ENCODE results near the gene ABCG1. TPM values are rescaled to one million over a fixed set of nuclear protein-coding genes. Genes with fewer than 3 reads are reported as not detected.
A peak's percentile ranks its signal among the peaks of the same experiment; 100 is the strongest.

The ABCG1 gene
- total RNA-seq, 4 donors from 2014 or later: 3.4 to 43.3 (median 10.3) TPM

- Histone ChIP-seq H3K36me3 (no peaks in the 10 kb centered on the region), H3K4me1 (peaks cover 36 to 39% of the 10 kb centered on the region in 2 donors), H3K9me3 (no peaks in the 10 kb centered on the region), H3K4me3 (no peak overlapping the region), H3K27ac (no peak overlapping the region), H3K27me3 (no peaks in the 10 kb centered on the region)
- no peak for TF ChIP-seq CTCF (IDR thresholded peaks at IDR 0.05 in 4 of 5, conservative IDR thresholded peaks at IDR 0.05 in 1 of 5)
- no peak for TF ChIP-seq POLR2A (IDR thresholded peaks at IDR 0.05)
- in situ Hi-C loops (cut with MboI; ENCODE audit: low sequenced_read_pairs in 4 of 4) (no loop called here), intact Hi-C loops (cut with DNase I; ENCODE audit: low total_unique reads) (loop anchor here (5.0 to 10.0 kb wide), 3 partner anchors 148 to 285 kb away; partner anchors contain the start of genes C2CD2 and ZBTB21)
- DNase-seq: no peak
- no peak for ATAC-seq
Observed at GRCh38 chr21:42239973-42240372, 21.0 kb downstream of the ABCG1 start.

- Histone ChIP-seq H3K4me3 (no peak overlapping the region), H3K4me1 (peaks cover 13 to 18% of the 10 kb centered on the region in 2 donors), H3K9me3 (no peaks in the 10 kb centered on the region), H3K27me3 (no peaks in the 10 kb centered on the region), H3K36me3 (no peaks in the 10 kb centered on the region), H3K27ac (no peak overlapping the region)
- in situ Hi-C loops (cut with MboI; ENCODE audit: low sequenced_read_pairs in 4 of 4) (no loop called here), intact Hi-C loops (cut with DNase I; ENCODE audit: low total_unique reads) (no loop called here)
- TF ChIP-seq POLR2A (IDR thresholded peaks at IDR 0.05) (no peak), CTCF (IDR thresholded peaks at IDR 0.05 in 4 of 5, conservative IDR thresholded peaks at IDR 0.05 in 1 of 5) (no peak)
- ATAC-seq: no peak
- DNase-seq: no peak
Observed at GRCh38 chr21:42242611-42243010, 23.7 kb downstream of the ABCG1 start.

- Histone ChIP-seq H3K27ac (no peak overlapping the region), H3K9me3 (no peaks in the 10 kb centered on the region), H3K36me3 (no peaks in the 10 kb centered on the region), H3K4me3 (no peak overlapping the region), H3K27me3 (no peaks in the 10 kb centered on the region), H3K4me1 (peaks cover 10 to 13% of the 10 kb centered on the region in 2 donors)
- ATAC-seq: no peak
- intact Hi-C loops (cut with DNase I; ENCODE audit: low total_unique reads) (no loop called here), in situ Hi-C loops (cut with MboI; ENCODE audit: low sequenced_read_pairs in 4 of 4) (no loop called here)
- TF ChIP-seq POLR2A (IDR thresholded peaks at IDR 0.05): no peak
- TF ChIP-seq CTCF (IDR thresholded peaks at IDR 0.05 in 4 of 5, conservative IDR thresholded peaks at IDR 0.05 in 1 of 5): no peak
- no peak for DNase-seq
Observed at GRCh38 chr21:42243026-42243425, 24.1 kb downstream of the ABCG1 start.

GRCh38 chr21:42245331-42246193 lies 26.6 kb downstream of the ABCG1 start:
- Histone ChIP-seq H3K4me3 (no peak overlapping the region), H3K27me3 (no peaks in the 10 kb centered on the region), H3K4me1 (peaks cover 0 to 7% of the 10 kb centered on the region in 2 donors), H3K27ac (no peak overlapping the region), H3K36me3 (no peaks in the 10 kb centered on the region), H3K9me3 (no peaks in the 10 kb centered on the region)
- DNase-seq (no peak), ATAC-seq (peak in 1 of 2 donors; percentile 54)
- in situ Hi-C loops (cut with MboI; ENCODE audit: low sequenced_read_pairs in 4 of 4): no loop called here
- intact Hi-C loops (cut with DNase I; ENCODE audit: low total_unique reads): loop anchor here (5.0 kb wide), 1 partner anchor 38 kb away; no protein-coding TSS in a partner anchor
- no peak for TF ChIP-seq CTCF (IDR thresholded peaks at IDR 0.05 in 4 of 5, conservative IDR thresholded peaks at IDR 0.05 in 1 of 5)
- TF ChIP-seq POLR2A (IDR thresholded peaks at IDR 0.05): no peak
